Type B pancreatic cell (in vitro differentiated cells): ENCODE results near the gene PPARG. TPM values are rescaled to one million over a fixed set of nuclear protein-coding genes. Genes with fewer than 3 reads are reported as not detected.

Experiments
- DNase-seq: peaks from one replicate; pipeline ENCODE4 v3.0.0; 2021; ENCODE audit warnings: mixed read lengths; ENCODE audit not compliant: unreplicated experiment; ENCODE audit errors: extremely low spot score
- H3K27ac Mint-ChIP-seq: 2 replicates; pipeline ENCODE4 v1.8.0; 2021; ENCODE audit warnings: mild to moderate bottlenecking, mixed read lengths
- H3K27me3 Mint-ChIP-seq: 2 replicates; pipeline ENCODE4 v1.8.0; 2021; ENCODE audit warnings: mixed read lengths
- H3K36me3 Mint-ChIP-seq: 2 replicates; pipeline ENCODE4 v1.8.0; 2021; ENCODE audit warnings: mixed read lengths
- H3K4me1 Mint-ChIP-seq: one replicate; pipeline ENCODE4 v1.8.0; 2021; ENCODE audit warnings: mixed read lengths; ENCODE audit not compliant: unreplicated experiment
- H3K4me3 Mint-ChIP-seq: 2 replicates; pipeline ENCODE4 v1.8.0; 2021; ENCODE audit warnings: mild to moderate bottlenecking, mixed read lengths
- H3K9me3 Mint-ChIP-seq: 2 replicates; pipeline ENCODE4 v1.8.0; 2021; ENCODE audit warnings: mixed read lengths
- total RNA-seq: library from RNA; stranded (reverse); gene quantifications from 2 replicates; pipeline ENCODE4 v1.2.1, GENCODE V29; 2021; ENCODE audit warnings: low replicate concordance
- TF ChIP-seq, protein P1 (sequence below): fragments of 200-600 bp; sonication (generic); conservative IDR thresholded peaks from 2 replicates; pipeline ENCODE4 v1.5.0; 2021; ENCODE audit warnings: antibody characterized with exemption, mild to moderate bottlenecking

The PPARG gene
- total RNA-seq, 1 donor from 2014 or later = 21.5 TPM

DNA sequence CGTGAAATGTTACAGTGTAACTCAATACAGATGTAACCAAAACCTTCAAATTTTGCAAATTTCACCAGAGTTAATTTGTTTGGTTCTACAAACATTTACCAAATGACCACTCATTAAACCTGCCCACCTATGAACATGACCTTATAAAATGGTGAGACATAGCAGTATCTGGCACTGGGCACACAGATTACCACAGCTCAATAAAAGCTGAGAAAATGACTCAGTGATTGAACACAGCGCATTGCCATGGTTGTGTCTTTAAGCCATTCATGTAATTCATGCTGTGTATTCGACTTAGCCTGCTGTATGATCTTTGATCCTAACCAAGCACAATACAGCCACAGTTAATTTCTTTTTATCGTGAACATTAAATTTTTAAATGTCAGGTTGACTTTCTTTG, 11.3 kb downstream of the PPARG start:
- Mint-ChIP-seq H3K4me3 (no peak overlapping the region), H3K36me3 (no peaks in the 10 kb centered on the region), H3K27me3 (no peaks in the 10 kb centered on the region), H3K27ac (no peak overlapping the region), H3K9me3 (no peaks in the 10 kb centered on the region), H3K4me1 (peaks cover 4% of the 10 kb centered on the region)
- DNase-seq = no peak
- TF ChIP-seq, protein P1, sequence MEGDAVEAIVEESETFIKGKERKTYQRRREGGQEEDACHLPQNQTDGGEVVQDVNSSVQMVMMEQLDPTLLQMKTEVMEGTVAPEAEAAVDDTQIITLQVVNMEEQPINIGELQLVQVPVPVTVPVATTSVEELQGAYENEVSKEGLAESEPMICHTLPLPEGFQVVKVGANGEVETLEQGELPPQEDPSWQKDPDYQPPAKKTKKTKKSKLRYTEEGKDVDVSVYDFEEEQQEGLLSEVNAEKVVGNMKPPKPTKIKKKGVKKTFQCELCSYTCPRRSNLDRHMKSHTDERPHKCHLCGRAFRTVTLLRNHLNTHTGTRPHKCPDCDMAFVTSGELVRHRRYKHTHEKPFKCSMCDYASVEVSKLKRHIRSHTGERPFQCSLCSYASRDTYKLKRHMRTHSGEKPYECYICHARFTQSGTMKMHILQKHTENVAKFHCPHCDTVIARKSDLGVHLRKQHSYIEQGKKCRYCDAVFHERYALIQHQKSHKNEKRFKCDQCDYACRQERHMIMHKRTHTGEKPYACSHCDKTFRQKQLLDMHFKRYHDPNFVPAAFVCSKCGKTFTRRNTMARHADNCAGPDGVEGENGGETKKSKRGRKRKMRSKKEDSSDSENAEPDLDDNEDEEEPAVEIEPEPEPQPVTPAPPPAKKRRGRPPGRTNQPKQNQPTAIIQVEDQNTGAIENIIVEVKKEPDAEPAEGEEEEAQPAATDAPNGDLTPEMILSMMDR = no peak

DNA sequence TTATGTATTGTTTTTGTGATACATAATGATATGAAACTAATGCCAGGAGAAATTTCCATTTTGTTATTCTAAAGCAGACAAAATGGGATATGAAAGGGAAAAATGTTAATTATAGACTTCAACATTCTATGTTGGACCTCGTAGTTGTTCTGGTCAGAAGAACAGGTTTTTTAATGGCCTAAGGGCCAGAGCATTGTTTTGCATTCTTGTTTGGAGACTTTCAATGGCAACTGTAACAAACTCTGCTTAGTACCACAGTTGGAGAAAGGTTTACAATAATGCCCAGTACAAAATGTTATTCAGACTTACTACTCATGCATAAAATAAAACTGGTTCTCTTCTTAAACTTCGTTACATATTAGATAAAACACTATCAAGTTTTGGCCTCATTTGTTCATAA, 12.2 kb downstream of the PPARG start:
- DNase-seq = no peak
- TF ChIP-seq, protein P1 = no peak
- peaks cover 4% of the 10 kb centered on the region for H3K4me1 Mint-ChIP-seq
- H3K36me3 Mint-ChIP-seq = no peaks in the 10 kb centered on the region
- no peak overlapping the region for H3K27ac Mint-ChIP-seq
- H3K9me3 Mint-ChIP-seq = no peaks in the 10 kb centered on the region
- H3K4me3 Mint-ChIP-seq = no peak overlapping the region
- H3K27me3 Mint-ChIP-seq = no peaks in the 10 kb centered on the region

DNA sequence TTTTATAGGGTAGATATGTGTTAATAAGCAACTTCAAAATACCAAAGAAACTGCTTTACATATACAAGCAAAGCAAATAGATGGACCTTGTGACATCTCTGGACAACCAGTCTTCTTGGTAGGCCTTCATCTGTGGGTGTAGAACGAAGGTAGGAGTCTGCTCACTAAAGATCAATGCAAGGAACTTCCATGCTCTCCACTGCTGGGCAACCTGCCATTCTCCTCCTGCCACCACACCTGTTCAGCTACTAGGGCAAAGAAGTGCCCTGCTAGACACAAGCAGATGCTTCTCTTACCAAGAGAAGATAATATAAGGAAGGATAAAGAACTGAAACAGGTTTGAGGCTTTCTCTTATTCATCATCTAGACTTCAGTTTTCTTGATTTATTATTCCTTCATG, 12.6 kb downstream of the PPARG start:
- TF ChIP-seq, protein P1 = no peak
- Mint-ChIP-seq H3K4me1 (peaks cover 4% of the 10 kb centered on the region), H3K9me3 (no peaks in the 10 kb centered on the region), H3K27me3 (no peaks in the 10 kb centered on the region), H3K4me3 (no peak overlapping the region), H3K27ac (no peak overlapping the region), H3K36me3 (no peaks in the 10 kb centered on the region)
- no peak for DNase-seq

DNA sequence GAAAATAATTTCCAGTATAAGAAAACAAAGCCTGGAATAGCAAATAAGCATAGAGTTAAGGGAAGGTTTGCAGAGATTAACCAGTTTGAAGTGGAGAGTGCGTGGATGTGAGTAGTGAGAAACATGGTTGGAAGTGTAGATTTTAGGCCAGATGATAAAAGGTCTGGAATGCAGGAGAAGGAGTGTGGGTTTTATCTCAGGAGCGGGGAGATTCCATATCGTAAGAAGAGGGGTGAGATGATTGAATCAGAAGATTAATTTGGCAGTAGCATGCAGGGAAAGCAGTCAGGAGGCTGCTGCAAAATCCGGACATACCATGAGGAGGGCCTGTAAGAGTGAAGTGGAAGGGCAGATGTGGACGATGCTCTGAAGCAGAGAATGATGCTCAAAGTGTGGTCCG, 13.7 kb downstream of the PPARG start:
- H3K27me3 Mint-ChIP-seq = no peaks in the 10 kb centered on the region
- H3K9me3 Mint-ChIP-seq = no peaks in the 10 kb centered on the region
- peaks cover 4% of the 10 kb centered on the region for H3K4me1 Mint-ChIP-seq
- no peak overlapping the region for H3K4me3 Mint-ChIP-seq
- DNase-seq = no peak
- H3K27ac Mint-ChIP-seq = no peak overlapping the region
- no peaks in the 10 kb centered on the region for H3K36me3 Mint-ChIP-seq
- TF ChIP-seq, protein P1 = no peak

DNA sequence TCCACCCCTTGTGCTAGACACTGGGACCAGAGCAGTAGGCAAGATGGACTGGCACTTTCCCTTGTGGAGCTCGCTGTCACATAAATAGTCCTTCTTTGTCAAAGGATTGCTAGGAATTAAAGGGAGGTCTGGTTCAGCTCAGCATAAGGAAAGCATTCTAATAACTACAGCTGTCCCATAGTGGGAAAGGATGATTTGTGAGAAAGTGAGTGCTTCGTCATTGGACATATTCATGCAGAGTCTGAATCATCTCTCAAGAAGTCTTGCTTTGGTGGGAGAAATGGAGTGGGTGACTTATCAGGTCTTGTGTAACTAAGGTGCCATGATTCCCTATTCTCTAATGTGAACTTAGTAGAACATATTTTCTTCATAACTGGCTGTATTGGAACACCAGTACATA, 14.7 kb downstream of the PPARG start:
- H3K36me3 Mint-ChIP-seq = no peaks in the 10 kb centered on the region
- no peaks in the 10 kb centered on the region for H3K27me3 Mint-ChIP-seq
- TF ChIP-seq, protein P1 = no peak
- H3K27ac Mint-ChIP-seq = no peak overlapping the region
- no peak overlapping the region for H3K4me3 Mint-ChIP-seq
- no peaks in the 10 kb centered on the region for H3K9me3 Mint-ChIP-seq
- DNase-seq = no peak
- peaks cover 4% of the 10 kb centered on the region for H3K4me1 Mint-ChIP-seq

DNA sequence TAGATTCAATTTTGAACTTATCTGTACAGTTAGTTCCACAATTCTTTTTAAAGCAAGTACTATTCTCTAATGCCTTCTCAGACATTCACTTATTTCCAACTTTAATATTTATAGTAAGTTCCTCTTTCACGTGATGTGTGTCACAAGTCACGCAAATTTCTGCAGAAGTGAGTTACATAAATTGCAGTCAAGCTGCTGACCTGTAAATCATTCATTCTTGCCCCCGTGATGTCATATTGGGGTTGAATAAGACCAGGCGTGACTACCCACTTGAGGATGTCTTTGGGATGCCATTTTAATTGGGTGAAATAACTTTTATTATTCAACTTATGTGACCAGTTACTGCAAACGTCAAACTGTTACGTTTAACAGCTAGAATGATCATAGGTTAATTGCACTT, 15.1 kb downstream of the PPARG start:
- Mint-ChIP-seq H3K4me3 (no peak overlapping the region), H3K4me1 (peaks cover 4% of the 10 kb centered on the region), H3K36me3 (no peaks in the 10 kb centered on the region), H3K27me3 (no peaks in the 10 kb centered on the region), H3K9me3 (no peaks in the 10 kb centered on the region), H3K27ac (no peak overlapping the region)
- no peak for DNase-seq
- TF ChIP-seq, protein P1 = no peak
